Heart left ventricle (tissue), 16 donors: Measurements from ENCODE around the gene SH3BP2. TPM values are rescaled to one million over a fixed set of nuclear protein-coding genes. Genes with fewer than 3 reads are reported as not detected.

Experiments
- ATAC-seq, 4 donors: fragments of 200-7000 bp; cut with Tn5 transposase; one replicate each; pipeline ENCODE4 v1.9.1; 2020 to 2022; ENCODE audit warnings: moderate library complexity in 4 of 4, mild to moderate bottlenecking in 3 of 4, moderate number of reproducible peaks in 1 of 4
- DNase-seq, 5 donors: peaks; one replicate each; pipeline ENCODE4 v3.0.0-alpha.2; 2020
- H3K27ac ChIP-seq, 12 donors: fragments of 200-600 bp; sonication (generic) in 4 of 12; one replicate each; pipeline versions ENCODE4 v1.5.0 to v1.8.0; 2016 to 2022; ENCODE audit warnings: mild to moderate bottlenecking in 2 of 12
- H3K27me3 ChIP-seq, 9 donors: fragments of 200-600 bp; sonication (generic) in 2 of 9; one replicate each; pipeline versions ENCODE4 v1.5.1 to v1.8.0; 2016 to 2022; ENCODE audit warnings: mild to moderate bottlenecking in 3 of 9
- H3K36me3 ChIP-seq, 9 donors: fragments of 200-600 bp; sonication (generic) in 2 of 9; one replicate each; pipeline versions ENCODE4 v1.5.0 to v1.8.0; 2018 to 2022; ENCODE audit warnings: mild to moderate bottlenecking in 2 of 9
- H3K4me1 ChIP-seq, 12 donors: fragments of 200-600 bp; sonication (generic) in 4 of 12; one replicate each; pipeline versions ENCODE4 v1.5.0 to v1.8.0; 2016 to 2022; ENCODE audit warnings: mild to moderate bottlenecking in 3 of 12
- H3K4me3 ChIP-seq, 12 donors: fragments of 200-600 bp; sonication (generic) in 4 of 12; one replicate each; pipeline versions ENCODE4 v1.5.0 to v1.8.0; 2017 to 2022; ENCODE audit warnings: mild to moderate bottlenecking in 9 of 12, moderate library complexity in 4 of 12
- H3K9me3 ChIP-seq, 12 donors: fragments of 200-600 bp; sonication (generic) in 4 of 12; one replicate each; pipeline versions ENCODE4 v1.5.0 to v1.8.0; 2016 to 2022; ENCODE audit warnings: mild to moderate bottlenecking in 1 of 12
- POLR2A ChIP-seq, 2 donors: fragments of 450-650 bp; IDR thresholded peaks; one replicate each; pipeline ENCODE4 v1.6.1; 2017; ENCODE audit warnings: antibody characterized with exemption in 2 of 2, mild to moderate bottlenecking in 2 of 2, moderate library complexity in 2 of 2
- WGBS, 4 donors: extraction: QIAGEN DNeasy Blood & Tissue Kit in 2 of 4; methylation state at CpG; one replicate each; pipeline versions ENCODE4 v1.1.5 to v1.1.7; 2013 to 2018; 5-methylcytosine and 5-hydroxymethylcytosine counted together
- intact Hi-C, 10 donors: fragments of 100-400 bp; cut with DNase I; formaldehyde crosslinking; loops; one replicate each; pipeline versions ENCODE4 v1.11.1 to v1.14.2; 2022
- polyA plus RNA-seq, 2 donors: library from polyadenylated mRNA; stranded (reverse); fragments of 200-250 nt; gene quantifications; one replicate each; pipeline ENCODE4 v1.2.3, GENCODE V29; 2013
- total RNA-seq, 9 donors: library from RNA; depleted of rRNA in 2 of 9; stranded (reverse); fragments of >200 nt in 2 of 9; fragmentation: NEBNext Ultra II Directional in 3 of 9; extraction: Animal tissue kit (Norgen Biotek cat#: 25700) in 3 of 9; gene quantifications; one replicate each; pipeline versions ENCODE4 v1.1.0 to v1.2.4, GENCODE V29; 2016 to 2023
- TF ChIP-seq, protein P1 (sequence below), 12 donors: fragments of 200-600 bp; sonication (generic) in 4 of 12; IDR thresholded peaks; one replicate each; pipeline versions ENCODE4 v1.5.0 to v1.8.0; 2018 to 2022; ENCODE audit warnings: antibody characterized with exemption in 12 of 12, mild to moderate bottlenecking in 5 of 12
- donor health status: ischemic (EF 13 %, LVEDD 7.1; RV severe dilation, severe dysfunction).
- donor health status: healthy with polysubstance abuse.
- donor health status: DM: no; HTN: yes; CAD: no.
- donor health status: DM: no; HTN: no; CAD: no.
- donor health status: ischemic (EF 25% LVEDD 6.9; RV normal size, moderate dysfunction).
- donor health status: ischemic (EF 25% LVEDD 5.7; RV mildly dilated, moderate dysfunction).
- donor health status: healthy.
- donor health status: DM: yes; HTN: yes; CAD: no.
- donor health status: ischemic (EF 35%, LVEDD 5.7; RV mildly dilated, moderate dysfunction).
- donor health status: nonischemic (EF 11% LVEDD 7.7; RV severe dilation, severe dysfunction).
- donor health status: DM: yes; HTN: yes; CAD: no.
- donor health status: PGD.
- donor health status: ischemic (EF 29% LVEDD 5.4; RV normal size, mild dysfunction).
- donor health status: nonischemic (EF 23%, LVEDD 6.1; RV moderate dilation, normal function).

The SH3BP2 gene
- total and polyA plus RNA-seq, 11 donors: 10.4 to 70.2 (median 23.5) TPM

- H3K27ac ChIP-seq: peak overlapping the region in 6 of 12 donors; percentile 22 to 94 (median 84)
- 73 to 91% (median 76%) methylated on average over 7 to 10 of the region's 10 CpGs for WGBS, 4 donors
- ATAC-seq: peak in 1 of 4 donors; percentile 3
Measured at GRCh38 chr4:2809610-2810180, 16.8 kb downstream of the SH3BP2 start.

GRCh38 chr4:2810388-2810787 lies 17.5 kb downstream of the SH3BP2 start:
- no peak for ATAC-seq
- intact Hi-C loops: no loop called here
- no peak for DNase-seq
- peak overlapping the region in 9 of 12 donors; percentile 61 to 94 (median 84) for H3K27ac ChIP-seq
- no peak overlapping the region for H3K4me3 ChIP-seq
- no peaks in the 10 kb centered on the region for H3K9me3 ChIP-seq
- TF ChIP-seq, protein P1, sequence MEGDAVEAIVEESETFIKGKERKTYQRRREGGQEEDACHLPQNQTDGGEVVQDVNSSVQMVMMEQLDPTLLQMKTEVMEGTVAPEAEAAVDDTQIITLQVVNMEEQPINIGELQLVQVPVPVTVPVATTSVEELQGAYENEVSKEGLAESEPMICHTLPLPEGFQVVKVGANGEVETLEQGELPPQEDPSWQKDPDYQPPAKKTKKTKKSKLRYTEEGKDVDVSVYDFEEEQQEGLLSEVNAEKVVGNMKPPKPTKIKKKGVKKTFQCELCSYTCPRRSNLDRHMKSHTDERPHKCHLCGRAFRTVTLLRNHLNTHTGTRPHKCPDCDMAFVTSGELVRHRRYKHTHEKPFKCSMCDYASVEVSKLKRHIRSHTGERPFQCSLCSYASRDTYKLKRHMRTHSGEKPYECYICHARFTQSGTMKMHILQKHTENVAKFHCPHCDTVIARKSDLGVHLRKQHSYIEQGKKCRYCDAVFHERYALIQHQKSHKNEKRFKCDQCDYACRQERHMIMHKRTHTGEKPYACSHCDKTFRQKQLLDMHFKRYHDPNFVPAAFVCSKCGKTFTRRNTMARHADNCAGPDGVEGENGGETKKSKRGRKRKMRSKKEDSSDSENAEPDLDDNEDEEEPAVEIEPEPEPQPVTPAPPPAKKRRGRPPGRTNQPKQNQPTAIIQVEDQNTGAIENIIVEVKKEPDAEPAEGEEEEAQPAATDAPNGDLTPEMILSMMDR (IDR thresholded peaks at IDR 0.05): no peak
- TF ChIP-seq POLR2A (IDR thresholded peaks at IDR 0.05): no peak
- H3K36me3 ChIP-seq: peaks cover 0 to 34% (median 0%) of the 10 kb centered on the region in 9 donors
- WGBS, 4 donors: 80 to 90% (median 81%) methylated on average over 6 to 10 of the region's 10 CpGs
- no peaks in the 10 kb centered on the region for H3K27me3 ChIP-seq
- peaks cover 32 to 95% (median 70%) of the 10 kb centered on the region in 12 donors for H3K4me1 ChIP-seq

More at GRCh38 chr4:2809610-2810180, 16.8 kb downstream of the SH3BP2 start:
- Histone ChIP-seq H3K9me3 (no peaks in the 10 kb centered on the region), H3K27me3 (no peaks in the 10 kb centered on the region), H3K4me3 (no peak overlapping the region), H3K4me1 (peaks cover 38 to 95% (median 76%) of the 10 kb centered on the region in 12 donors), H3K36me3 (peaks cover 0 to 27% (median 0%) of the 10 kb centered on the region in 9 donors)
- intact Hi-C loops: loop anchor here in 2 of 10 donors (5.0 kb wide), 2 partner anchors 33 to 47 kb away; partner anchors contain the start of gene ADD1 (in 1 of the 2)
- peak in 2 of 5 donors; percentile 53 to 72 for DNase-seq
- no peak for TF ChIP-seq POLR2A (IDR thresholded peaks at IDR 0.05)
- TF ChIP-seq, protein P1 (IDR thresholded peaks at IDR 0.05): no peak

DNA sequence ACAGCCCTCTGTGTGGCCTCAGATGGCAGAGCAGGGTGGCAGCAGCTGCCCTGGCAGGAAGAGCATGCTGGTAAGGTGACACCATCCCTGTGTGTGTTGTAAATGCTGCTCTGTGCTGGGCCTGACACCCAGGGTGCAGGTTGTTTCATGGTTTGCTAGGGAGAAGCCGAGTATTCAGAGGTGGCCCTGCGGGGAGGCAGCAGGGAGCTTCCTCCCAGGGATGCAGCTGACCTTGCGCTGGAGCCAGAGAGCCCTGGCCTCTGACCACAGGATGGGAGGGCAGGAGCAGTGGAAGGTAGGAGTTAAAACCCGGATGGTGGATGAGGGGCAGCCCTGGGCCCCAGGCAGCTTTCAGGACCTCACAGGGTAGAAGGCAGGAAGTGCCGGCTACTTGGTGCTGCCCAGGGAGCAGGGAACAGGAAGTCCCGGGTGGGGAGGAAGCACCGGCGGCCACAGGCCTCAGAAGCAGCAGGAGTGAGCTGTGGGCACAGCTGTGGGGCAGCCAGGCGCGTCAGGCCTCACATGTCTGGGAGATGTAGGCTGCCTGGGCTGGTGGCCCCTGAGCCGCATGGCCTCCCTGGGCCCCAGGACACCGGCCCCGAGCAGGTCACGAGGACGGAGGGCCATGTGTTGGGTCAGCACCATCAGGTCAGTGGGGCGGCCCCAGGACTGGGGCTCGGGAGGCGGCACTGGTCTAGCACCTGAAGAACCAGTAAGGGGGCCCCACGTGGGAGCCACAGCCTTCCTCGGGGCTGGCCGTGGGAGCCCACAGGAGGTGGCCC lies 19.1 kb downstream of the SH3BP2 start:
- H3K27ac ChIP-seq: peak overlapping the region; percentile 61 to 94 (median 82)
- intact Hi-C loops: no loop called here

More for the DNA sequence above, 19.1 kb downstream of the SH3BP2 start:
- Histone ChIP-seq H3K4me3 (peak overlapping the region in 11 of 12 donors; percentile 8 to 74 (median 53)), H3K4me1 (peaks cover 19 to 95% (median 54%) of the 10 kb centered on the region in 12 donors), H3K36me3 (peaks cover 0 to 43% (median 0%) of the 10 kb centered on the region in 9 donors), H3K9me3 (peaks cover 0 to 8% (median 0%) of the 10 kb centered on the region in 12 donors), H3K27me3 (no peaks in the 10 kb centered on the region)
- DNase-seq (peak; percentile 77 to 90 (median 81)), ATAC-seq (peak; percentile 49 to 80 (median 72))
- 46 to 52% (median 49%) methylated on average over 17 to 21 of the region's 21 CpGs for WGBS, 4 donors
- TF ChIP-seq, protein P1 (IDR thresholded peaks at IDR 0.05): no peak
- no peak for TF ChIP-seq POLR2A (IDR thresholded peaks at IDR 0.05)
